Breast epithelium (tissue), 4 donors: ENCODE measurements around the gene CTNNA3. TPM values are rescaled to one million over a fixed set of nuclear protein-coding genes. Genes with fewer than 3 reads are reported as not detected.

Experiments used
- DNase-seq, 2 donors: peaks; one replicate each; pipeline ENCODE4 v3.0.0-alpha.2; 2019; ENCODE audit warnings: low spot score in 2 of 2
- H3K27ac ChIP-seq, 2 donors: fragments of 200-600 bp; sonication (generic) in 1 of 2; one replicate each; pipeline ENCODE4 v1.5.1; 2016 to 2019; ENCODE audit warnings: mild to moderate bottlenecking in 1 of 2
- H3K27me3 ChIP-seq, 2 donors: fragments of 200-600 bp; sonication (generic) in 1 of 2; one replicate each; pipeline versions ENCODE4 v1.5.1 to v1.6.0; 2017 to 2019; ENCODE audit warnings: control low read depth in 1 of 2, mild to moderate bottlenecking in 1 of 2
- H3K36me3 ChIP-seq: fragments of 200-600 bp; one replicate; pipeline ENCODE4 v1.5.1; 2019
- H3K4me1 ChIP-seq, 2 donors: fragments of 200-600 bp; sonication (generic); one replicate each; pipeline ENCODE4 v1.5.1; 2016 to 2019; ENCODE audit warnings: control low read depth in 1 of 2
- H3K4me3 ChIP-seq, 3 donors: fragments of 200-600 bp; sonication (generic); 1 replicate in 2 of 3; 2 replicates in 1 of 3; pipeline ENCODE4 v1.5.1; 2016 to 2019; ENCODE audit warnings: mild to moderate bottlenecking in 3 of 3, moderate library complexity in 2 of 3
- H3K9me3 ChIP-seq, 2 donors: fragments of 200-600 bp; sonication (generic) in 1 of 2; one replicate each; pipeline ENCODE4 v1.5.1; 2016 to 2019; ENCODE audit warnings: control low read depth in 1 of 2
- POLR2A ChIP-seq: fragments of 450-650 bp; IDR thresholded peaks from one replicate; pipeline ENCODE4 v1.6.1; 2016; ENCODE audit warnings: antibody characterized with exemption, mild to moderate bottlenecking, moderate library complexity
- POLR2AphosphoS5 ChIP-seq, 3 donors: sonication (generic); formaldehyde crosslinking; IDR thresholded peaks; one replicate each; pipeline ENCODE4 v1.6.1; 2017; ENCODE audit warnings: antibody characterized with exemption in 3 of 3
- intact Hi-C: fragments of 100-400 bp; cut with DNase I; formaldehyde crosslinking; loops from one replicate; pipeline ENCODE4 v1.15.1; 2023; ENCODE audit warnings: low total_unique reads
- total RNA-seq, 3 donors: library from RNA; depleted of rRNA; stranded (reverse); fragments of >200 nt; gene quantifications; one replicate each; pipeline ENCODE4 v1.1.0, GENCODE V29; 2016
- TF ChIP-seq, protein P1 (sequence below), 3 donors: fragments of 450-650 bp; IDR thresholded peaks; one replicate each; pipeline ENCODE4 v1.5.1; 2016 to 2017; ENCODE audit warnings: antibody characterized with exemption in 3 of 3, mild to moderate bottlenecking in 3 of 3, moderate library complexity in 3 of 3

Gene CTNNA3
- total RNA-seq, 3 donors from 2014 or later: 0.33 to 1.1 (median 0.59) TPM

GRCh38 chr10:67119651-67120050 is 576.3 kb downstream of the CTNNA3 start:
- Histone ChIP-seq H3K36me3 (no peaks in the 10 kb centered on the region), H3K9me3 (no peaks in the 10 kb centered on the region), H3K27ac (no peak overlapping the region), H3K27me3 (no peaks in the 10 kb centered on the region), H3K4me1 (no peaks in the 10 kb centered on the region), H3K4me3 (no peak overlapping the region)
- DNase-seq: no peak
- TF ChIP-seq, protein P1, sequence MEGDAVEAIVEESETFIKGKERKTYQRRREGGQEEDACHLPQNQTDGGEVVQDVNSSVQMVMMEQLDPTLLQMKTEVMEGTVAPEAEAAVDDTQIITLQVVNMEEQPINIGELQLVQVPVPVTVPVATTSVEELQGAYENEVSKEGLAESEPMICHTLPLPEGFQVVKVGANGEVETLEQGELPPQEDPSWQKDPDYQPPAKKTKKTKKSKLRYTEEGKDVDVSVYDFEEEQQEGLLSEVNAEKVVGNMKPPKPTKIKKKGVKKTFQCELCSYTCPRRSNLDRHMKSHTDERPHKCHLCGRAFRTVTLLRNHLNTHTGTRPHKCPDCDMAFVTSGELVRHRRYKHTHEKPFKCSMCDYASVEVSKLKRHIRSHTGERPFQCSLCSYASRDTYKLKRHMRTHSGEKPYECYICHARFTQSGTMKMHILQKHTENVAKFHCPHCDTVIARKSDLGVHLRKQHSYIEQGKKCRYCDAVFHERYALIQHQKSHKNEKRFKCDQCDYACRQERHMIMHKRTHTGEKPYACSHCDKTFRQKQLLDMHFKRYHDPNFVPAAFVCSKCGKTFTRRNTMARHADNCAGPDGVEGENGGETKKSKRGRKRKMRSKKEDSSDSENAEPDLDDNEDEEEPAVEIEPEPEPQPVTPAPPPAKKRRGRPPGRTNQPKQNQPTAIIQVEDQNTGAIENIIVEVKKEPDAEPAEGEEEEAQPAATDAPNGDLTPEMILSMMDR (IDR thresholded peaks at IDR 0.05): no peak
- TF ChIP-seq POLR2AphosphoS5 (IDR thresholded peaks at IDR 0.05) (no peak), POLR2A (no peak)
- intact Hi-C loops: no loop called here

DNA sequence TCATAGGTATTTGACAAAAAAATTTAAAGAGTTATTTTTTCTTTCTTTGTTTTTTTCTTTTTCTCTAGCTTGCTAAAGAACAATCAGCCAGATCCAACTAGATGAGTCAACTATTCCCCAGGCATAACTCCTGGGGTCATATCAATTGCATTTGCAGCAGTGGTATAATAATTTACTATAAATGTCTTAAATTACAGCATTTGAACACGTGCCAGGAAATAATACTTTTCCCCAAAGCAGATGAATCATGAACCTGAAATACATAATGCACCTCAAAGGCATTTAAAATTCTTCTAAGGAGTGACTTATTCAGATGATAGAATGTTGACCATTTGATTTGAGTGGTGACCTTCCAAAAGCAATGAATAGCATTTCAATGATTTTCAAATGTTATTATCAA is 580.0 kb downstream of the CTNNA3 start:
- no peak for DNase-seq
- Histone ChIP-seq H3K27me3 (no peaks in the 10 kb centered on the region), H3K27ac (no peak overlapping the region), H3K4me3 (no peak overlapping the region), H3K4me1 (no peaks in the 10 kb centered on the region), H3K9me3 (no peaks in the 10 kb centered on the region), H3K36me3 (no peaks in the 10 kb centered on the region)
- TF ChIP-seq POLR2A (no peak), POLR2AphosphoS5 (IDR thresholded peaks at IDR 0.05) (no peak)
- TF ChIP-seq, protein P1 (IDR thresholded peaks at IDR 0.05): no peak
- intact Hi-C loops: no loop called here

DNA sequence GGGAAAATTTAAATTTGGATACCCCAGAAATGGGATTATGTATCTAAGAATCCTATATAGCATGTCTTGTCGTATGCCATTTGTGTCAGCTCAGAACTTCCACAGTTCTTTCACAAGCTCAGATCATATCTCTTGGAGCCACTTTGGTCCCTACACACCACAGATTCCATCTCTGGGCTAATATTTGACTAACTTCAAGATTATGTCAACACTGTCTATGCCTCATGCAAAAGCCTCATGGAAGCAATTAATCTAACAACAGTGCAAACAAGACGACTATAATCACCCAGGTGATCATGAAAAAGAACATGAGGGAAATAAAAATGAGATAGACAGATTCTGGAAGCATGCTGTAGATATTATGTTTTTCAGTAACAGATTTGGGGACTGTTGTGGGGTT is 581.0 kb downstream of the CTNNA3 start:
- Histone ChIP-seq H3K9me3 (no peaks in the 10 kb centered on the region), H3K27ac (no peak overlapping the region), H3K4me1 (no peaks in the 10 kb centered on the region), H3K27me3 (no peaks in the 10 kb centered on the region), H3K36me3 (no peaks in the 10 kb centered on the region), H3K4me3 (no peak overlapping the region)
- TF ChIP-seq, protein P1 (IDR thresholded peaks at IDR 0.05): no peak
- TF ChIP-seq POLR2A (no peak), POLR2AphosphoS5 (IDR thresholded peaks at IDR 0.05) (no peak)
- DNase-seq: no peak
- intact Hi-C loops: no loop called here

GRCh38 chr10:67112765-67113164 is 583.2 kb downstream of the CTNNA3 start:
- Histone ChIP-seq H3K9me3 (no peaks in the 10 kb centered on the region), H3K4me3 (no peak overlapping the region), H3K36me3 (no peaks in the 10 kb centered on the region), H3K27ac (no peak overlapping the region), H3K27me3 (no peaks in the 10 kb centered on the region), H3K4me1 (no peaks in the 10 kb centered on the region)
- no peak for DNase-seq
- TF ChIP-seq, protein P1 (IDR thresholded peaks at IDR 0.05): no peak
- intact Hi-C loops: no loop called here

DNA sequence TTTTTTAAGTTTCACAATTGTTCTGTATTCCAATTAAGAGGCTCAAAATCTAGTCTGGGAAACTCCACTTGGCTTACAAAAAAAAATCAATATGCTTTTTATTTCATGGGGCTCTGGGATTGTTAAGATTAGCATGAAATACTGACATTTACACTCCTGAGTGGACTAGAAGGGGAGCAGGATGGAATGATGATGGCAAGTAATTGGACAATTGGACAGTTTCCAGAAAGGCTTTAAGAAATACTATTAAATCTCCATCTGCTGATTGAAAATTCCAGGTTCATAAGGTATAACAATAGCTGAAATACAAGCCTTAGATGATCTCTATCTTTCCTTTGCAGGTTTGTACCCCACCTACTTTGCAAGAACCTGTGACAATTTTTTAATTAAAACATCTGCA is 585.7 kb downstream of the CTNNA3 start:
- intact Hi-C loops: no loop called here
- H3K9me3 ChIP-seq: no peaks in the 10 kb centered on the region
- no peak for DNase-seq
- no peak overlapping the region for H3K27ac ChIP-seq
- H3K4me1 ChIP-seq: no peaks in the 10 kb centered on the region
- no peaks in the 10 kb centered on the region for H3K27me3 ChIP-seq
- TF ChIP-seq, protein P1 (IDR thresholded peaks at IDR 0.05): no peak
- no peaks in the 10 kb centered on the region for H3K36me3 ChIP-seq
- H3K4me3 ChIP-seq: no peak overlapping the region
